ENCODE results near the gene LRRN2. TPM values are rescaled to one million over a fixed set of nuclear protein-coding genes. Genes with fewer than 3 reads are reported as not detected.

The LRRN2 gene
- total RNA-seq, 2 donors from 2014 or later, result 0.33 to 1.6 TPM

DNA sequence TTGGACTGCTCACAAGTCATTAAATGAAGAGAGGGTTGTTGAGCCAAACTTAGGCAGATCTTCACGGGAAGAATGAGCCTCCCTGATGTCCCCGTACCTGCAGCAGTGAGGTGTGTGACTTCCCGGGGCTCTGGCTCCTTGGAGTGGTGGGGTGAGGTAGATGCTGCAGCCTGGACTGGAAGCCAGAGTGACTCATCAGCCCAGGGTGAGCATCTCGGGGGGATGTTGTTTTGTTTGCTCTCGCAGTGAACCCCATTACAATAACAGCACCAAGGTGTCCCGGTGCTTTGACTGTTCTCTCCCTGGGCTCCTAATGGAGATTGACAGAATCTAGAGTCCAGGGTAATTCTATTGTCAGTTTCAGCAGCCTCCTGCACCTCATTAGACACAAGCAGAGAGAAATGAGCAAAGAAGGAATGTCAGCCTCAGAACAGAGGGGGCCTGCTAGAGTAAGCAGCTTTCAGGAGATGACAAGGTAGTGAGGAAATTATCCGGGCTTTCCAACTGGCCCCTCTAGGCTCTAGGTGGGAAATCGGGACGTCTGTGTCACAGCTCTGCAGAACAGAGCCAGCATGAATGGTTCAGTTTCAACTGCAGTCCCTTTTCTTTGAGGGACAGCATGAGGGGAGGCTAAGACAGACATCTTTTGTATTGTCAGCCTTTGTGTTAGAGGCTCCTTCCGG, 36.0 kb upstream of the LRRN2 start:
- H3K27me3 ChIP-seq, result no peaks in the 10 kb centered on the region
- H3K9me3 ChIP-seq, result no peaks in the 10 kb centered on the region
- no peak overlapping the region for H3K4me3 ChIP-seq
- intact Hi-C loops (cut with DNase I), result no loop called here
- peaks cover 9% of the 10 kb centered on the region for H3K4me1 ChIP-seq
- DNase-seq (no peak), ATAC-seq (no peak)
- WGBS, 2 donors, result 70 to 76% methylated on average over 7 to 10 of the region's 10 CpGs
- H3K27ac ChIP-seq, result no peak overlapping the region
- TF ChIP-seq, protein P1, sequence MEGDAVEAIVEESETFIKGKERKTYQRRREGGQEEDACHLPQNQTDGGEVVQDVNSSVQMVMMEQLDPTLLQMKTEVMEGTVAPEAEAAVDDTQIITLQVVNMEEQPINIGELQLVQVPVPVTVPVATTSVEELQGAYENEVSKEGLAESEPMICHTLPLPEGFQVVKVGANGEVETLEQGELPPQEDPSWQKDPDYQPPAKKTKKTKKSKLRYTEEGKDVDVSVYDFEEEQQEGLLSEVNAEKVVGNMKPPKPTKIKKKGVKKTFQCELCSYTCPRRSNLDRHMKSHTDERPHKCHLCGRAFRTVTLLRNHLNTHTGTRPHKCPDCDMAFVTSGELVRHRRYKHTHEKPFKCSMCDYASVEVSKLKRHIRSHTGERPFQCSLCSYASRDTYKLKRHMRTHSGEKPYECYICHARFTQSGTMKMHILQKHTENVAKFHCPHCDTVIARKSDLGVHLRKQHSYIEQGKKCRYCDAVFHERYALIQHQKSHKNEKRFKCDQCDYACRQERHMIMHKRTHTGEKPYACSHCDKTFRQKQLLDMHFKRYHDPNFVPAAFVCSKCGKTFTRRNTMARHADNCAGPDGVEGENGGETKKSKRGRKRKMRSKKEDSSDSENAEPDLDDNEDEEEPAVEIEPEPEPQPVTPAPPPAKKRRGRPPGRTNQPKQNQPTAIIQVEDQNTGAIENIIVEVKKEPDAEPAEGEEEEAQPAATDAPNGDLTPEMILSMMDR (IDR thresholded peaks at IDR 0.05), result no peak
- no peak for TF ChIP-seq POLR2A (IDR thresholded peaks at IDR 0.05)
- H3K36me3 ChIP-seq (replicated peaks in 1 of 2; ENCODE audit: insufficient read depth in 1 of 2, low read depth in 2 of 2), result no peaks in the 10 kb centered on the region

DNA sequence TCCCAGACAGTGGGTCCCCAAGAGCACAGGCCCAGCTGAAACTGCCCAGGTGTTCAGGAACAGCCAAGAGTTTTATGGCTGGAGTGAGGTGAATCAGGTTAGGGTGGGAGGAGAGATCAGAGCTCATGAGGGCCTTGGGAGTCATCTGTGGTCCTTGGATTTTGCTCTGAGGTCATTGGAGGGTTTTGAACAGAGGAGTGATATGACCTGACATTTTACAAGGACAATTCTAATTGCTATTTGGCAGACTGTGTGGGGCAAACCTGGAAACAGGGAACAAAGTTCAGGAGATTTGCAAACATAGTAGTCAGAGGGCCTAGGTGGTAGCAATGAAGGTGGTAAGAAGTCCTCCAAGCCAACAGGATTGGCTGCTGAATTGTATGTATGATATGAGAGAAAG, 31.1 kb upstream of the LRRN2 start:
- Histone ChIP-seq H3K9me3 (no peaks in the 10 kb centered on the region), H3K4me3 (no peak overlapping the region), H3K4me1 (no peaks in the 10 kb centered on the region), H3K27ac (no peak overlapping the region), H3K27me3 (no peaks in the 10 kb centered on the region), H3K36me3 (replicated peaks in 1 of 2; ENCODE audit: insufficient read depth in 1 of 2, low read depth in 2 of 2) (no peaks in the 10 kb centered on the region)
- ATAC-seq, result no peak
- intact Hi-C loops (cut with DNase I), result no loop called here
- TF ChIP-seq, protein P1 (IDR thresholded peaks at IDR 0.05), result no peak
- TF ChIP-seq POLR2A (IDR thresholded peaks at IDR 0.05), result no peak
- no peak for DNase-seq

DNA sequence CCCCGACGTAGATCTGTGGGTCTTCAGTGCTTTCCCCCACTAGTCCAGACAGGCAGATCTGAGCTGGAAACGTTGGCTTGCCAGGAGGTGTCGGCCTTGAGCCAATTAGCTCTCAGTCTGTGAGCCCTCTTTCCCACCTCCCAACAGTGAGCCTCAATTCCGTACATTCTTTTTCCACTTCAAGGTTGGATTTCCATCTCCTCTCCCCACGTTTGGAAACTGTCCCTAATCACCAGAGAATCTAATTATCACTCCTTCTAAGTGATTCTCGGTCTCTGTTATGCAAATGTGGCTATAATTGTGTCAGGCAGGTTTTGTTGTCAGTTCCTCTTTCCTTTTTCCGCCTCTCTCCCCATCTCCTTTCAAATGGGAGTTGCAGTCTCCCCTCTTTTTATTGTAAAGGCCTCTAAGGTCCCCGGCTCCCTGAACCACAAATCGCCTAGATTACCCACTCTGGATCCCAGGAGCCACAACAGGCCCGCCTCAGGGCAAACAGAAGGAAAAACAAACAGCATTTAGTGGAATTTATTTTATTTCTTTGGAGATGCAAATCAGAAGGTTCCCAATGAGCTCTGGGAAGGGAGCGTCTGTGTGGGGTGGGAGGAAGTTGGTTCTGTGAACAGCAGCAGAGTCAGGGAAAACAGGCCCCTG, 29.4 kb upstream of the LRRN2 start:
- TF ChIP-seq, protein P1 (IDR thresholded peaks at IDR 0.05), result no peak
- TF ChIP-seq POLR2A (IDR thresholded peaks at IDR 0.05), result no peak
- Histone ChIP-seq H3K36me3 (replicated peaks in 1 of 2; ENCODE audit: insufficient read depth in 1 of 2, low read depth in 2 of 2) (no peaks in the 10 kb centered on the region), H3K9me3 (no peaks in the 10 kb centered on the region), H3K4me3 (no peak overlapping the region), H3K4me1 (no peaks in the 10 kb centered on the region), H3K27ac (no peak overlapping the region), H3K27me3 (no peaks in the 10 kb centered on the region)
- intact Hi-C loops (cut with DNase I), result no loop called here
- ATAC-seq, result no peak
- no peak for DNase-seq
- 70 to 74% methylated on average over 12 of the region's 12 CpGs for WGBS, 2 donors

DNA sequence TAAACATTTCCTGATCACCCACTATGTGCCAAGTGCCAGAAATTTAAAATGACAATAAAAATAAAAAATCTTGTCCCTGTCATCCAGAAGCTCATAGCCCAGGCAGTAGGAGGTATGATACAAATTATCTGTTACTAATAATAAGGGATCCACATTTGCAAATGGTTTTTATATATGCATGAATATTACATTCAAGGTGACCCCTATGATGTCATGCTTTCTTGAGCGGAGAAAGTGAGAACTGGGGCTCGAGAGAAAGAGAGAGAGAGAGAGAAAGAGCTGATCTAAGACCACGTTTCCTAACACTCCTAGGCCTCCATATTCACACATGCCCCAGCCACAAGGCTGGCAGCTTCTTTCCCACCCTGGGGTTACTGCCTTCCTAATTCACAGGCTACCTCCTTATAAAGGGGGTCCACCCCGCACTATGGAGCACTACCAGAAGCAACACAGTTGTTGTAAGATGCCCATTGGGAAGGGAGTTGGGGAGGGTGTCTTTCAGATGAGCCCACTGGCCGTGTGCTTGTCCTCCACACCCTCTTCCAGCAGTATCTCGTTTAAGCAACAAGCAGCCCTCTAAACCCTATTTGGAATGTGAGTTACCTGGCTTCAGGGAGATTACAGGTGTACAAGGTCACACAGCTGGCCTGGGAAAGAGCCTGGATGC, 28.8 kb upstream of the LRRN2 start:
- no peak for ATAC-seq
- Histone ChIP-seq H3K4me1 (no peaks in the 10 kb centered on the region), H3K4me3 (no peak overlapping the region), H3K27me3 (no peaks in the 10 kb centered on the region), H3K36me3 (replicated peaks in 1 of 2; ENCODE audit: insufficient read depth in 1 of 2, low read depth in 2 of 2) (no peaks in the 10 kb centered on the region), H3K9me3 (no peaks in the 10 kb centered on the region), H3K27ac (no peak overlapping the region)
- no peak for DNase-seq
- no peak for TF ChIP-seq POLR2A (IDR thresholded peaks at IDR 0.05)
- TF ChIP-seq, protein P1 (IDR thresholded peaks at IDR 0.05), result no peak
- WGBS, 2 donors, result 61 to 78% methylated on average over 6 of the region's 6 CpGs
- intact Hi-C loops (cut with DNase I), result no loop called here

All from body of pancreas (tissue), 4 donors.